Fibroblast of lung (primary cell): ENCODE results near the gene SLC24A4. TPM values are rescaled to one million over a fixed set of nuclear protein-coding genes. Genes with fewer than 3 reads are reported as not detected.

Experiments
- DNase-seq, 2 donors: peaks; one replicate each; pipeline versions ENCODE4 v3.0.0 to v3.0.0-alpha.2; 2010; ENCODE audit warnings: low read depth in 2 of 2
- H2AFZ ChIP-seq: 2 replicates; pipeline ENCODE4 v1.5.1; 2012; ENCODE audit warnings: low read length, control low read depth, inconsistent platforms
- H3K27ac ChIP-seq: 2 replicates; pipeline ENCODE4 v1.5.1; 2011; ENCODE audit warnings: low read length, control low read depth; ENCODE audit not compliant: insufficient read depth
- H3K27me3 ChIP-seq: 2 replicates; pipeline ENCODE4 v1.5.1; 2011; ENCODE audit warnings: mild to moderate bottlenecking, low read length; ENCODE audit not compliant: control insufficient read depth, insufficient read depth
- H3K36me3 ChIP-seq: 2 replicates; pipeline ENCODE4 v1.5.1; 2011; ENCODE audit warnings: low read length; ENCODE audit not compliant: control insufficient read depth, insufficient read depth
- H3K4me1 ChIP-seq: 2 replicates; pipeline ENCODE4 v1.5.1; 2011; ENCODE audit warnings: low read length; ENCODE audit not compliant: control insufficient read depth, insufficient read depth; ENCODE audit errors: extremely low read depth
- H3K4me2 ChIP-seq: 2 replicates; pipeline ENCODE4 v1.5.1; 2011; ENCODE audit warnings: low read length, control low read depth; ENCODE audit not compliant: insufficient read depth; ENCODE audit errors: extremely low read depth
- H3K4me3 ChIP-seq, 4 experiments: fragments of 200-600 bp in 1 of 4; sonication (generic) in 1 of 4; replicated peaks in 1 of 4; 2 replicates each; pipeline ENCODE4 v1.5.1; 2011 to 2016; ENCODE audit warnings: low read length in 4 of 4, low read depth in 3 of 4, mild to moderate bottlenecking in 3 of 4, control low read depth in 2 of 4, inconsistent platforms in 1 of 4, mixed read lengths in 1 of 4; ENCODE audit not compliant: insufficient read depth in 1 of 4; ENCODE audit errors: control extremely low read depth in 1 of 4
- H3K79me2 ChIP-seq: 2 replicates; pipeline ENCODE4 v1.5.1; 2012; ENCODE audit warnings: mild to moderate bottlenecking, low read length, inconsistent platforms; ENCODE audit not compliant: control insufficient read depth, insufficient read depth
- H3K9ac ChIP-seq: 2 replicates; pipeline ENCODE4 v1.5.1; 2011; ENCODE audit warnings: mild to moderate bottlenecking, low read length, control low read depth; ENCODE audit not compliant: insufficient read depth
- H3K9me3 ChIP-seq: 2 replicates; pipeline ENCODE4 v1.5.1; 2012; ENCODE audit warnings: low read depth, low read length; ENCODE audit not compliant: control insufficient read depth, insufficient read depth
- H4K20me1 ChIP-seq: 2 replicates; pipeline ENCODE4 v1.5.1; 2011; ENCODE audit warnings: low read length; ENCODE audit not compliant: control insufficient read depth, insufficient read depth; ENCODE audit errors: extremely low read depth
- CTCF ChIP-seq, 2 donors: IDR thresholded peaks in 1 of 2; conservative IDR thresholded peaks in 1 of 2; 1 replicate in 1 of 2; 2 replicates in 1 of 2; pipeline ENCODE4 v1.5.1; 2011 to 2012; ENCODE audit warnings: low read length in 2 of 2, control low read depth in 1 of 2, inconsistent platforms in 1 of 2, low read depth in 1 of 2, mild to moderate bottlenecking in 1 of 2
- EZH2 ChIP-seq: IDR thresholded peaks from 2 replicates; pipeline ENCODE4 v1.5.1; 2012; ENCODE audit warnings: low read length, control low read depth, mild to moderate bottlenecking; ENCODE audit errors: missing control alignments
- polyA plus RNA-seq, 2 donors: library from polyadenylated mRNA; depleted of rRNA in 1 of 2; stranded (reverse) in 1 of 2; unstranded in 1 of 2; fragments of >200 nt; gene quantifications; 2 replicates each; pipeline ENCODE4 v1.2.1, GENCODE V29; 2011 to 2012; ENCODE audit warnings: missing spikeins in 1 of 2
- total RNA-seq: library from RNA; depleted of rRNA; stranded (reverse); fragments of >200 nt; gene quantifications from 2 replicates; pipeline ENCODE4 v1.2.1, GENCODE V29; 2014

Gene SLC24A4
- total and polyA plus RNA-seq, 2 donors (not counting 1 experiment from before 2014, with no cell fraction given), result 0.03 TPM; not detected in 1

- H3K9ac ChIP-seq, result no peak overlapping the region
- H3K36me3 ChIP-seq, result no peaks in the 10 kb centered on the region
- H3K79me2 ChIP-seq, result no peaks in the 10 kb centered on the region
- H3K4me3 ChIP-seq, result no peak overlapping the region
- H3K9me3 ChIP-seq, result no peaks in the 10 kb centered on the region
- H3K4me2 ChIP-seq, result no peak overlapping the region
- DNase-seq, result no peak
- no peak overlapping the region for H3K27ac ChIP-seq
- no peaks in the 10 kb centered on the region for H4K20me1 ChIP-seq
- no peaks in the 10 kb centered on the region for H3K4me1 ChIP-seq
- TF ChIP-seq CTCF (conservative IDR thresholded peaks at IDR 0.05 in 1 of 2, IDR thresholded peaks at IDR 0.05 in 1 of 2; ENCODE audit: low read depth in 1 of 2, low read length in 2 of 2) (no peak), EZH2 (no peak)
- no peak overlapping the region for H2AFZ ChIP-seq
- H3K27me3 ChIP-seq, result no peaks in the 10 kb centered on the region
Observed at GRCh38 chr14:92383805-92384204, 60.8 kb downstream of the SLC24A4 start.

GRCh38 chr14:92384461-92385133 is 61.6 kb downstream of the SLC24A4 start:
- no peaks in the 10 kb centered on the region for H3K9me3 ChIP-seq
- H3K79me2 ChIP-seq, result no peaks in the 10 kb centered on the region
- no peak for DNase-seq
- H3K27me3 ChIP-seq, result no peaks in the 10 kb centered on the region
- H4K20me1 ChIP-seq, result no peaks in the 10 kb centered on the region
- no peak for TF ChIP-seq EZH2
- TF ChIP-seq CTCF (conservative IDR thresholded peaks at IDR 0.05 in 1 of 2, IDR thresholded peaks at IDR 0.05 in 1 of 2; ENCODE audit: low read depth in 1 of 2, low read length in 2 of 2), result no peak
- H3K9ac ChIP-seq, result no peak overlapping the region
- H3K27ac ChIP-seq, result no peak overlapping the region
- H3K36me3 ChIP-seq, result no peaks in the 10 kb centered on the region
- no peak overlapping the region for H2AFZ ChIP-seq
- no peaks in the 10 kb centered on the region for H3K4me1 ChIP-seq
- no peak overlapping the region for H3K4me3 ChIP-seq
- H3K4me2 ChIP-seq, result no peak overlapping the region

- DNase-seq, result no peak
- H3K9me3 ChIP-seq, result no peaks in the 10 kb centered on the region
- no peaks in the 10 kb centered on the region for H3K79me2 ChIP-seq
- H3K27ac ChIP-seq, result no peak overlapping the region
- H2AFZ ChIP-seq, result no peak overlapping the region
- H3K4me2 ChIP-seq, result no peak overlapping the region
- H3K36me3 ChIP-seq, result no peaks in the 10 kb centered on the region
- H3K4me3 ChIP-seq, result no peak overlapping the region
- H4K20me1 ChIP-seq, result no peaks in the 10 kb centered on the region
- no peaks in the 10 kb centered on the region for H3K4me1 ChIP-seq
- no peak for TF ChIP-seq EZH2
- no peak for TF ChIP-seq CTCF (conservative IDR thresholded peaks at IDR 0.05 in 1 of 2, IDR thresholded peaks at IDR 0.05 in 1 of 2; ENCODE audit: low read depth in 1 of 2, low read length in 2 of 2)
- no peaks in the 10 kb centered on the region for H3K27me3 ChIP-seq
- no peak overlapping the region for H3K9ac ChIP-seq
Observed at GRCh38 chr14:92385561-92385960, 62.6 kb downstream of the SLC24A4 start.
